SK-N-SH treated with all-trans-retinoic acid at 6 μM for 48 hours (cell line): Measurements from ENCODE around the gene ARSB.

Source experiments
- ARNTL ChIP-seq: fragments of 450-650 bp; formaldehyde crosslinking; IDR thresholded peaks from 2 replicates; pipeline ENCODE4 v1.5.0; 2020; ENCODE audit warnings: low read depth, mild to moderate bottlenecking, moderate library complexity, borderline replicate concordance
- ESRRG ChIP-seq: fragments of 250-450 bp; sonication (Bioruptor Pico); IDR thresholded peaks from 2 replicates; pipeline ENCODE4 v1.6.1; 2021; ENCODE audit warnings: mild to moderate bottlenecking
- RARB ChIP-seq: fragments of 250-450 bp; sonication (Bioruptor Pico); IDR thresholded peaks from 2 replicates; pipeline ENCODE4 v1.8.0; 2021; ENCODE audit warnings: mild to moderate bottlenecking, moderate library complexity
- SNAI2 ChIP-seq: fragments of 250-450 bp; sonication (Bioruptor Pico); IDR thresholded peaks from 2 replicates; pipeline ENCODE4 v1.5.0; 2020; ENCODE audit warnings: mild to moderate bottlenecking, moderate library complexity
- TCF4 ChIP-seq: fragments of 250-450 bp; sonication (Bioruptor Pico); IDR thresholded peaks from 2 replicates; pipeline ENCODE4 v1.8.0; 2021; ENCODE audit warnings: mild to moderate bottlenecking, moderate library complexity, borderline replicate concordance
- ZC3H10 ChIP-seq: fragments of 250-450 bp; sonication (Bioruptor Pico); IDR thresholded peaks from 2 replicates; pipeline ENCODE4 v1.5.1; 2021; ENCODE audit warnings: mild to moderate bottlenecking, moderate library complexity
- ZFP30 ChIP-seq: fragments of 450-650 bp; formaldehyde crosslinking; IDR thresholded peaks from 2 replicates; pipeline ENCODE4 v1.5.0; 2022; ENCODE audit warnings: mild to moderate bottlenecking, moderate library complexity
- ZNF565 ChIP-seq: fragments of 450-650 bp; formaldehyde crosslinking; conservative IDR thresholded peaks from 2 replicates; pipeline ENCODE4 v1.5.0; 2020; ENCODE audit warnings: low read depth, mild to moderate bottlenecking, moderate library complexity
- ZNF70 ChIP-seq: fragments of 450-650 bp; formaldehyde crosslinking; IDR thresholded peaks from 2 replicates; pipeline ENCODE4 v1.5.0; 2020; ENCODE audit warnings: mild to moderate bottlenecking, moderate library complexity
- TF ChIP-seq, protein P1 (sequence below): fragments of 250-450 bp; sonication (Bioruptor Pico); IDR thresholded peaks from 2 replicates; pipeline ENCODE4 v1.5.1; 2021; ENCODE audit warnings: mild to moderate bottlenecking, moderate library complexity
- TF ChIP-seq, protein P2 (sequence below): fragments of 250-450 bp; sonication (Bioruptor Pico); IDR thresholded peaks from 2 replicates; pipeline ENCODE4 v1.8.0; 2020; ENCODE audit warnings: mild to moderate bottlenecking, moderate library complexity, borderline replicate concordance

DNA sequence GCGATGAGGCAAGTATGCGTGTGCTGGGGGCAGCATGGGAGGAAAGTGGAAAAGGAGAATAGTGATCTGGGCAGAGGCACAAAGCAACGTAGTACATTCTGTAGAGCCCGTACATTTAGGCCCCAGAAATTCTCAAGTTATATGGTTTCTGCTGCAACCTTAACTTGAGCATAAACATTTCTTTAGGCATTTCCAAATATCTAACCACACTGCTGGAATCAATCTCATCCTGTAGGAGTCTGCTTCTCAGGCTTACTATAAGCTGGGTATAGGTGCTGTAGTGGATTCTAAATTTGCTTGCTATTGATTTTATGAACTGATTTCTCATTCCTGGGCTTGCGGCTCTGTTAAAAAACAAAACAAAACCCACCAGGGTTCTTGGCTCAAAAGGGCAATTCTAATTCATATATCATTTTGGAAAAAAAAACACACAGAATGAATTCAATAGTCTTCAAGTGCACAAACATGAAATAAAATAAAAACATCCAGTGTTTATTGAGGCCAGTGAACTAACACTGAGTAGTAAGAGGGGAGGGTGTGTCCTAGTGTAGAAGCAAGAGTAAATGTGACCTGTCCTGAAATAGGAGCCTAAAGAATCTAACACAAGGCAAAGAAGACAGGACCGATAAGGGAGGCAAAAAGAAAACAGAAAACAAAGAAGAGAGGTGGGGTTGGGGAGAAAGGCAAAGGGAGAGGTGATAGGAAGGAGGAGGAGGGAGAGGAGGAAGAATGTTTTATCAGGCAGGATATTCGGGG, 191.0 kb downstream of the ARSB start:
- TF ChIP-seq ZFP30 (CRISPR knock-in tag) (no peak), ZC3H10 (CRISPR knock-in tag) (no peak), TCF4 (CRISPR knock-in tag) (no peak), RARB (CRISPR knock-in tag) (no peak), SNAI2 (CRISPR knock-in tag) (no peak), ZNF565 (CRISPR knock-in tag) (no peak), ESRRG (no peak), ARNTL (no peak), ZNF70 (CRISPR knock-in tag) (no peak)
- TF ChIP-seq, protein P1, sequence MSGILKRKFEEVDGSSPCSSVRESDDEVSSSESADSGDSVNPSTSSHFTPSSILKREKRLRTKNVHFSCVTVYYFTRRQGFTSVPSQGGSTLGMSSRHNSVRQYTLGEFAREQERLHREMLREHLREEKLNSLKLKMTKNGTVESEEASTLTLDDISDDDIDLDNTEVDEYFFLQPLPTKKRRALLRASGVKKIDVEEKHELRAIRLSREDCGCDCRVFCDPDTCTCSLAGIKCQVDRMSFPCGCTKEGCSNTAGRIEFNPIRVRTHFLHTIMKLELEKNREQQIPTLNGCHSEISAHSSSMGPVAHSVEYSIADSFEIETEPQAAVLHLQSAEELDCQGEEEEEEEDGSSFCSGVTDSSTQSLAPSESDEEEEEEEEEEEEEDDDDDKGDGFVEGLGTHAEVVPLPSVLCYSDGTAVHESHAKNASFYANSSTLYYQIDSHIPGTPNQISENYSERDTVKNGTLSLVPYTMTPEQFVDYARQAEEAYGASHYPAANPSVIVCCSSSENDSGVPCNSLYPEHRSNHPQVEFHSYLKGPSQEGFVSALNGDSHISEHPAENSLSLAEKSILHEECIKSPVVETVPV (CRISPR knock-in tag), result no peak
- TF ChIP-seq, protein P2, sequence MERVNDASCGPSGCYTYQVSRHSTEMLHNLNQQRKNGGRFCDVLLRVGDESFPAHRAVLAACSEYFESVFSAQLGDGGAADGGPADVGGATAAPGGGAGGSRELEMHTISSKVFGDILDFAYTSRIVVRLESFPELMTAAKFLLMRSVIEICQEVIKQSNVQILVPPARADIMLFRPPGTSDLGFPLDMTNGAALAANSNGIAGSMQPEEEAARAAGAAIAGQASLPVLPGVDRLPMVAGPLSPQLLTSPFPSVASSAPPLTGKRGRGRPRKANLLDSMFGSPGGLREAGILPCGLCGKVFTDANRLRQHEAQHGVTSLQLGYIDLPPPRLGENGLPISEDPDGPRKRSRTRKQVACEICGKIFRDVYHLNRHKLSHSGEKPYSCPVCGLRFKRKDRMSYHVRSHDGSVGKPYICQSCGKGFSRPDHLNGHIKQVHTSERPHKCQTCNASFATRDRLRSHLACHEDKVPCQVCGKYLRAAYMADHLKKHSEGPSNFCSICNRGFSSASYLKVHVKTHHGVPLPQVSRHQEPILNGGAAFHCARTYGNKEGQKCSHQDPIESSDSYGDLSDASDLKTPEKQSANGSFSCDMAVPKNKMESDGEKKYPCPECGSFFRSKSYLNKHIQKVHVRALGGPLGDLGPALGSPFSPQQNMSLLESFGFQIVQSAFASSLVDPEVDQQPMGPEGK (CRISPR knock-in tag), result no peak
